Fibroblast of skin of right quadriceps (primary cell): Measurements from ENCODE around the gene SPAG5.
A peak's percentile ranks its signal among the peaks of the same experiment; 100 is the strongest.
"Not testable (repeated sequence)": the region's sequence is repeated elsewhere in the genome, so short reads cannot be mapped to it uniquely, and the experiment has no call there.

ENCODE experiments used
- DNase-seq: peaks from one replicate; pipeline ENCODE4 v3.0.0-alpha.2; 2013

The SPAG5 gene

DNA sequence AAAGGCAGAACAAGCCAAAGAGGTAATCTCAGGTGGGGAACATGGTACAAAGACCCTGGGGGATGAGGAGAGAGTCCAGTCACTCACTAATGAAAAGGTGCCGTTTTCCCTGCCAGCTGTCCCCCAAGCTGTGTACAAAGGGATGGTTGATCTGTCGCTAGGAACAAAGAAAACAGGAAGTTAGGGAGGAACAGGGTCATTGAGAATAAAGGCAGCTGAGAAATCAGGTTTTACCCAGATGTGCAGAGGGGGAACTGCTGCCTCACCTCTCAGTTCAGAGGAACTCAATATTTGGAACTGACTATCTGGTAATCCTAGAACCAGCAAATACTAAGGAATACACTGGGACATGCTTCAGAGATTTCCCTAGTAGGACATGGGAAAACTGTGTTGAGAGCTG is 13.7 kb upstream of the SPAG5 start:
- DNase-seq: no peak

DNA sequence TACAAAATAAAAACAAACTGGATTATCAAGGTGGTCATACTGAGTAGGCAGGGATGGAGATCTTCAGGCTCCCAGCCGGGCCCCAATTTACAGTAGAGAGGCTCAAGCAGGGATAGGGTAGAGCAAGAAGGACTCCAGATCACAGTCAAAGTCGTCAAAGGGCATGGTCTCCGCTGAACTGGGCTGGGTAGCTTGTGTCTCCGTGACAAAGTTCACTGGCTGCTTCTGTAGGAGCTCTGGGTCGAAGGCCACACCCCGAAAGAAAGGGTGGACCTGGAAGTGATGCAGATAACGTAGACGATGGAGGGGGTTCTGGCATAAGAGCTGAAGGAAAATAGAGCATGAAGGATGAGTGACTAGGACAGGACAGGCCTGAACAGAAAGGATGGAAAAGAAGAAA is 11.6 kb upstream of the SPAG5 start:
- no peak for DNase-seq

DNA sequence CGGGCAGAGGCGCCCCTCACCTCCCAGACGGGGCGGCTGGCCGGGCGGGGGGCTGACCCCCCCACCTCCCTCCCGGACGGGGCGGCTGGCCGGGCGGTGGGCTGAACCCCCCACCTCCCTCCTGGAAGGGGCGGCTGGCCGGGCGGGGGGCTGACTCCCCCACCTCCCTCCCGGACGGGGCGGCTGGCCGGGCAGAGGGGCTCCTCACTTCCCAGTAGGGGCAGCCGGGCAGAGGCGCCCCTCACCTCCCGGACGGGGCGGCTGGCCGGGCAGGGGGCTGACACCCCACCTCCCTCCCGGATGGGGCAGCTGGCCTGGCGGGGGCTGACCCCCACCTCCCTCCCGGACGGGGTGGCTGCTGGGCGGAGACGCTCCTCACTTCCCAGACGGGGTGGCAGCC is 5.2 kb upstream of the SPAG5 start:
- not testable (repeated sequence) for DNase-seq

DNA sequence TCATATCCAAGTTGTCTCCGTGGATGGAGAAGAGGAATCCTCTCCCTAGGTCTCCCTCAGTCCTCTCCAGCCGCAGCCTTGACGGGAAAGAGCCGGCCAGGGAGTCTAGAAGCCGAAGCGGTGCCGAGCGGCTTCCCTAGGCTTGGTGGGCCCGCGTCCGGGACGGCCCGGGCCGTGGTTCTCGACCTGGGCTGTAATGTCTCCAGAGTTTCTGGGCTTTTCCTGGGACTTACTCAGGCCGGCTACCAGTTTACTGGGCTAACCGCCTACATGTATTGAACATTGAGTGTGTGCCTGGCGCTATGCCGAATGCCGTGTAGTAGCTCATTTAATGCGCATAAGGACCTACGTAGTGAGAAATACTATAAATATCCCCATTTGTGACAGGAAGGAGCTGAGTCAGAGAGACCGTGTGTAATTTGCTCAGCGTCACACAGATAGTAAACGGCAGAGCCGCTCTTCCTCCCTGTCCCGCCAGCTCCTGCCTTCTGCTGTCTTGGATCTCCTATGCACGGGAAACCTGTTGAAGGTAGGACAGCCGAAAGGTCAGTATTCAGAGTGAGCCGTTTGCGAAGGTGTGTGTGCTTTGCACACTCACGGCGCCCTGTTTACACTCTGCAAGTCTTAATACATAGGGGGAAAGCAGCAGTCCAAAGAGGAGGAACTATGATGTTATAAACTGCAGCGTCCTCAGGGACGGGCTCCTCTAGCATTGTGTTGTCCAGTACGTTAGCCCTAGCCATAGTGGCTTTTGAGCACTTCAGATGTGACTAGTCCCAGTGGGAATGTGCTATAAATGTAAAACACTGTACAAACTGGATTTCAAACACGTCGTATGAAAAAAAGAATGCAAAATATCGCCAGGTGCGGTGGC is 723 bp upstream of the SPAG5 start:
- peak; percentile 91 for DNase-seq

- DNase-seq: no peak
Observed at GRCh38 chr17:28598389-28598788, 436 bp downstream of the SPAG5 start.

DNA sequence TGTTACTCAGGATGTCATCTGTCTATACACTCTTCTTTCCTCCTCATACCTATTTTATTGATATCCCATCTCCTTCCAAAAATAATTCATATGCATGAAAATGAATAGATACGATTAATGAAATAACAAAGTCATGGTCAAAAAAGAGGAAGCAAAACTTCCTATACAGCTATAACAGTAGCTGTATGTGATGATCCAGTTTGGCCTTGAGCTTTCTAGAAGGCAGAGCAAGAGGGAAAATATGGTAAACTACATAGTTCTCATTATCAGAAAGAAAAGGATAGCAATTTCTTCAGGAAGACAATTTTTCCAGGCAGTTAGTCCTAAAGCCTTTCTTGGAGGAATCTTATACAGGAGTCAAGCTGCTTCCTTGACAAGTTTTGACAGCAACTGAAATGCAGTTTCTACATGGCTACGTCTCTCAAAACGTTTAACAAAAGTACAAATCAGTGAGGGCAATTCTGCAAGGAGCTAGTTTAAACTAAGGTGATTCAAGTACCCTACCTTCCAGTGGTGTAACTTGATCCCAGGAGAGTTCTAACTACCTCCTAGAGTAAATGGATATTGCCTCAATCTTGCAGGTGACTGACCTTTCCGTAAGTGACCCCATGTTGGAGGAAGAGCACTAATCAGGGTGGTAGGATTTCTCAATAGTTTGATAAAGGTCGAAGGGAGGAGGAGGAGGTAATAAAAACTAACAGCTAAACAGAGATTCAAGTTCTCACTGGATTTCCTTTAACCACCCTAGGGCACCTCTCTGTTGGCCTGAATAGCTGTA is 1.0 kb downstream of the SPAG5 start:
- no peak for DNase-seq

- DNase-seq: no peak
Observed at GRCh38 chr17:28592260-28592659, 6.6 kb downstream of the SPAG5 start.

DNA sequence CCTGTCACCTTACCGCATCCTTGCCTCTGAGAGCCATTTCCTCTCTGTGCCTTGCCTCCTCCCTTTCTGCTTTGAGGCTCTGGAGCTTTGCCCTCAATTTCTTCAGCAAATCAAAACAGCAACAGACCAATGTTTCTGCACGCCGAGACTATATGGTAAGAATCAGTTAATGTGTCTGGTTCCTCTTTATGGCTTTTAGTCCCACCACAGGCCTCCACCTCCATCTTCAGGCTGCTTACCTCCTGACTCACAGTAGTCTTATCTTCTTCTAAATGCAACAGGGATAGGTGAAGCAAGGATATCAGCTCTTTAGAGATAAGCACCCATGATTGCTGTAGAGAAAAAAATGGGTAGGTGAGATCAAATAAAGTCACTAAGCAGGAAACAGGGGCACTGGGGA is 13.0 kb downstream of the SPAG5 start:
- no peak for DNase-seq

DNA sequence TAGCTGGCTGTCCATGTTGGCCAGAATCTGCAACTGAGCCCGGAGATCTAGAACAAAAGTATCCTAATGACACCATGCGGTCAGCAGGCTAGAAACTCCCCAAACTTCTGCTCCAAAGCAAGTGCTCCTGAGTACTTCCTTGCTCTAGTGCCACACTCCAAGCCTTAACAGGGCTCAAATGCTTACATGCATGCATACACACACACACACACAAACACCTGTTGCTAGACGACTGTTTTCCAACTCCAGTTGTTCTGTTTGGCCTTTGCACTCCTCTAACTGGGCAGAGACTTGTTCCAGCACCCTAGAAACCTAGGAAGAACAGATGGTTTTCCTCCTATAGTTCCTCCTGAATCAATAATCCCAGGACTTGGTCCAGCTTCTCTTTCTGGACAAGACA is 14.4 kb downstream of the SPAG5 start:
- DNase-seq: no peak

DNA sequence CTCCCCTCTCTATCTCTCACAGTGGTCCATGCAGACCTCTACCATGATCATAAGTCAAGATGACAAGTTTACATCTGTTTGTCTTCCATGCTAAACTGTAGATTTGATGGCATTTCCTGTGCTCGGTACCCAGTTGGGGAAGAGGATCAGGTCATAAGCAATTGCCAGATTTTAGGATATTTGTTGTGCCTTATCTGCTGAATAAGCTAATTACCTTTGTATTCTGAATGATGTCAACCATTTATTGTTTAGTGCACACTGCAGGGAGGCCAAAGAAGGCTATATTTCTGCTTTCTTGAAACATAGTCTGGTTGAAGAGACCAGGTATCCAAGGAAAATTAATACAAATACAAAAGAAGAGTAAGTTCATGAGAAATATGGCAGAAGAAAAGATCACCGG is 16.3 kb downstream of the SPAG5 start:
- no peak for DNase-seq

- no peak for DNase-seq
Observed at GRCh38 chr17:28580959-28581358, 17.9 kb downstream of the SPAG5 start.

GRCh38 chr17:28579526-28579925 is 19.3 kb downstream of the SPAG5 start:
- DNase-seq: no peak

GRCh38 chr17:28578246-28579195 is 20.3 kb downstream of the SPAG5 start:
- no peak for DNase-seq

GRCh38 chr17:28577466-28577824 is 21.4 kb downstream of the SPAG5 start:
- no peak for DNase-seq

- peak; percentile 89 for DNase-seq
Observed at GRCh38 chr17:28576758-28577465, 21.9 kb downstream of the SPAG5 start, which contains the start of gene ALDOC. Gene ALDOC, minus strand, starts transcription at chr17:28576895. Its CDS starts 1,363 bp downstream, at chr17:28575532.

- not testable (repeated sequence) for DNase-seq
Observed at GRCh38 chr17:28576016-28576415, 22.8 kb downstream of the SPAG5 start.

DNA sequence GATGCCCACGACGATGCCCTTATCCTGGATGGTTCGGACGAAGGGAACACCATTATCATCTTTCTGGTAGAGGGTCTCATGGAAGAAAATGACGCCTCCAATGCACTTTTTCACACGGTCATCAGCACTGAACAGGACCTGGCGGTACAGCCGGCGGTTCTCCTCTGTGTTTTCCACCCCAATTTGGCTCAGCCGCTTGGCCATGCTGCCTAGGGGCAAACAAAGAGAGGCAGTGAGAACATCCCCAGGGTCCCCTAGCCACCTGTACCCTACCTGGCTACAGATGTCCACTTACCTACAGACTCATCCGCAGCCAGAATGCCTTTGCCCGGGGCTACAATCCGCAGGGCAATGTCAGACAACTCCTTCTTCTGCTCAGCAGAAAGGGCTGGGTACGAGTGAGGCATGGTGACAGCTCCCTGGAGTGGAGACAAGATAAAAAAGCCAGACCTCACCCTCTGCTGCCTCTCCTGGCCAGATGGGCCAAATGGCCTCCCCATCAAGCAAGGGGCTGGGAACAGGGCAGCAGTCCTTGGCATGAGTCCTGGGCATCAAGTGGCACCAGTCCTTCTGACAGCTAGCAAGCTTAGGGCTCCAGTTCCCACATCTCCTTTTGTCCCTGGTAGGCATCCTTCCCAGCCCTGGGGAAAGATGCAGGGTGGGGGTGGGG is 23.6 kb downstream of the SPAG5 start:
- DNase-seq: no peak

- no peak for DNase-seq
Observed at GRCh38 chr17:28574526-28574925, 24.3 kb downstream of the SPAG5 start.

- no peak for DNase-seq
Observed at GRCh38 chr17:28573966-28574480, 24.8 kb downstream of the SPAG5 start.

GRCh38 chr17:28573521-28573920 is 25.3 kb downstream of the SPAG5 start:
- DNase-seq: no peak

DNA sequence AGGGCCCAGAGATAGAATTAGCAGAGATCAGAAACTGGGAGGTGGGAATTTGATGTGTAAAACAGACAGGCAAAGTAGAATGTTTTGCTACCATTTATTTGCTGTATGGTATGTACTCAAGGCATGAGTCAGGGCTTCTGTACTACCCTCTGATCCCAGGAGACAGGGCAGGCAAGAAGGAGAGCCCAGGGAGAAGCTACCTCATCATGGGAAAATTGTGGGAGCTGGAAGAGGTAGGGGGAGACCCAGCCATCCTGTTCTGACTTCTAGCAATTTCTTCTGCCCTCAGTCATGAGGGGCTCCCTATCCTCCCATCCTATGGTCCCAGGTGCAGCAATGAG is 25.8 kb downstream of the SPAG5 start:
- DNase-seq: no peak
